Effector memory CD8-positive, alpha-beta T cell (primary cell): ENCODE results near the gene FAM89B.

Source experiments
- ATAC-seq: fragments of 150-1000 bp; cut with Tn5 transposase; replicated peaks from 2 replicates; pipeline ENCODE4 v1.10.0; 2021; ENCODE audit warnings: mild to moderate bottlenecking, moderate library complexity
- DNase-seq, 3 experiments: peaks; one replicate each; pipeline ENCODE4 v3.0.0; 2021
- H3K27ac Mint-ChIP-seq, 2 donors: one replicate each; pipeline ENCODE4 v1.8.0; 2022; ENCODE audit warnings: mild to moderate bottlenecking in 2 of 2, mixed read lengths in 2 of 2, moderate library complexity in 2 of 2
- H3K27me3 Mint-ChIP-seq, 2 donors: one replicate each; pipeline ENCODE4 v1.8.0; 2022; ENCODE audit warnings: mixed read lengths in 2 of 2
- H3K36me3 Mint-ChIP-seq: one replicate; pipeline ENCODE4 v1.8.0; 2022; ENCODE audit warnings: mild to moderate bottlenecking, moderate library complexity, mixed read lengths; ENCODE audit not compliant: insufficient read depth
- H3K4me1 Mint-ChIP-seq, 2 donors: one replicate each; pipeline ENCODE4 v1.8.0; 2022; ENCODE audit warnings: low read depth in 2 of 2, mixed read lengths in 2 of 2
- H3K4me3 Mint-ChIP-seq, 2 donors: one replicate each; pipeline ENCODE4 v1.8.0; 2022; ENCODE audit warnings: mild to moderate bottlenecking in 2 of 2, mixed read lengths in 2 of 2, moderate library complexity in 2 of 2
- H3K9me3 Mint-ChIP-seq, 2 donors: one replicate each; pipeline ENCODE4 v1.8.0; 2022; ENCODE audit warnings: mixed read lengths in 2 of 2

FAM89B gene

GRCh38 chr11:65577756-65578109 is 5.4 kb downstream of the FAM89B start:
- H3K9me3 Mint-ChIP-seq = no peaks in the 10 kb centered on the region
- H3K27ac Mint-ChIP-seq = peak overlapping the region; percentile 90 to 98
- DNase-seq (no peak), ATAC-seq (no peak)
- H3K36me3 Mint-ChIP-seq = peaks cover 75% of the 10 kb centered on the region
- H3K27me3 Mint-ChIP-seq = no peaks in the 10 kb centered on the region
- peaks cover 51 to 53% of the 10 kb centered on the region in 2 donors for H3K4me1 Mint-ChIP-seq
- peak overlapping the region; percentile 86 to 87 for H3K4me3 Mint-ChIP-seq

GRCh38 chr11:65578134-65578533 is 5.8 kb downstream of the FAM89B start:
- H3K9me3 Mint-ChIP-seq = no peaks in the 10 kb centered on the region
- ATAC-seq = no peak

DNA sequence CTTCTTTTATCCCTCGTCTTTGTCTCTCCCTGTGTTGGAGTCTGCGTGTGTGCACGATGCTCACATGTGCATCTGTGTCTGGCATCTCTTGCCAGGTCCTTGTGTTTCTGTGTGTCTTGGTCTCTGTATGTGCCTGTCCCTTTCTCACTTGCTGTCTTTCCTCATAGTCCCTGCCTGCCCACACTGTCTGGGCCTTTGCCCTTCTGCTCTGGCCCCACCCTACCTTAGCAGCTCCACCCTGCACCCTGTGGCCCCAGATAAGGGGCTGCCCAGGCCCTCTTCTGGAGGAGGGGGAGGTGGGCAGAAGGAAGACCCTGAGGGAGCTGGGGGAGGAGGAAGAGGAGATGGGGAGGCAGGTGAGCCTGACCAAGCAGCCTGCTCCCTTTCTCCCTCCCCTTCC is 6.3 kb downstream of the FAM89B start:
- Mint-ChIP-seq H3K27me3 (no peaks in the 10 kb centered on the region), H3K4me3 (peak overlapping the region; percentile 86 to 87), H3K4me1 (peaks cover 51 to 53% of the 10 kb centered on the region in 2 donors), H3K36me3 (peaks cover 71% of the 10 kb centered on the region), H3K9me3 (no peaks in the 10 kb centered on the region), H3K27ac (peak overlapping the region; percentile 90 to 98)
- no peak for DNase-seq
- ATAC-seq = no peak

More at GRCh38 chr11:65578134-65578533, 5.8 kb downstream of the FAM89B start:
- Mint-ChIP-seq H3K27ac (peak overlapping the region; percentile 90 to 98), H3K4me1 (peaks cover 51 to 55% of the 10 kb centered on the region in 2 donors), H3K27me3 (no peaks in the 10 kb centered on the region), H3K36me3 (peaks cover 73% of the 10 kb centered on the region), H3K4me3 (peak overlapping the region; percentile 86 to 87)
- DNase-seq = no peak

DNA sequence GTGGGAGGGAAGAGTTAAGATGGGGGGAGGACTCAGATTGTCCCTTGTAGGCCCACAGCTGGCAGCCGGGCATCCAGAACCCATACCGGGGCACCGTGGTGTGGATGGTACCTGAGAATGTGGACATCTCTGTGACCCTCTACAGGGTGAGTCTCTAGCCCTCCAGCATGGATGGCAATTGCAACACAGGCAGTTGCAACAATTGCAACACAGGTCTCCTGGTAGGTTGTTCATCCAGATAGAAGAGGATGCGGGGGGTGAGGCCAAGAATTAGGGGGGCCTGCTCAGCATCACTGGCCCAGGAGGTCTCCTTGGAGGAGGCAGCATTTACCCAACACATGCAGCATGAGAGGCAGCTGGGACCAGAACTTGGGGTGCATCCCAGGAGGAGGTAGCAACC is 7.0 kb downstream of the FAM89B start:
- H3K4me3 Mint-ChIP-seq = peak overlapping the region in 1 of 2 donors; percentile 36
- DNase-seq (no peak), ATAC-seq (no peak)
- peak overlapping the region in 1 of 2 donors; percentile 98 for H3K27ac Mint-ChIP-seq
- H3K36me3 Mint-ChIP-seq = peaks cover 67% of the 10 kb centered on the region
- no peaks in the 10 kb centered on the region for H3K27me3 Mint-ChIP-seq
- no peaks in the 10 kb centered on the region for H3K9me3 Mint-ChIP-seq
- peaks cover 48 to 49% of the 10 kb centered on the region in 2 donors for H3K4me1 Mint-ChIP-seq

DNA sequence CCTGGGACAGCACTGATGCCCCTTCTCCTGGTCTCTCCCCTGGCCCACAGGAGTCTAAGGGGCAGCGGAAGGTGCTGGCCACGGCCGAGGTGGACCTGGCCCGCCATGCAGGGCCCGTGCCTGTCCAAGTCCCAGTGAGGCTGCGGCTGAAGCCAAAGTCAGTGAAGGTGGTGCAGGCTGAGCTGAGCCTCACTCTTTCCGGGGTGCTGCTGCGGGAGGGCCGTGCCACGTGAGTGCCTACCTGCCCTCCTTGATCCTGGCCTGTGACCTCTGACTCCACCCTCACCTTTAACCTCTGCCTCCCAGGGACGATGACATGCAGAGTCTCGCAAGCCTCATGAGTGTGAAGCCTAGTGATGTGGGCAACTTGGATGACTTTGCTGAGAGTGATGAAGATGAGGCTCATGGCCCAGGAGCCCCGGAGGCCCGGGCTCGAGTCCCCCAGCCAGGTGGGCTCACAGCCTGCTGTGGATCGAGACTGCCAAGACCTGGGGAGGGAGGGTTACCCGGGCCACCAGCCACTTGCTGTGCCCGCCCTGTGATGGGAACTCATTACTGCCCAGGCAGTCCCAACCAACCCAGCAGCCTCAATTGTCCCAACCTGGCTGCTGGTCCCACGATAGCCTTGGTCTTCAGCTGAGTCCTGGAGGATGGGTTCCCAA is 7.8 kb downstream of the FAM89B start:
- DNase-seq (no peak), ATAC-seq (no peak)
- Mint-ChIP-seq H3K27ac (peak overlapping the region in 1 of 2 donors; percentile 87), H3K4me1 (peaks cover 43% of the 10 kb centered on the region in 2 donors), H3K27me3 (no peaks in the 10 kb centered on the region), H3K9me3 (no peaks in the 10 kb centered on the region), H3K4me3 (no peak overlapping the region), H3K36me3 (peaks cover 62% of the 10 kb centered on the region)

DNA sequence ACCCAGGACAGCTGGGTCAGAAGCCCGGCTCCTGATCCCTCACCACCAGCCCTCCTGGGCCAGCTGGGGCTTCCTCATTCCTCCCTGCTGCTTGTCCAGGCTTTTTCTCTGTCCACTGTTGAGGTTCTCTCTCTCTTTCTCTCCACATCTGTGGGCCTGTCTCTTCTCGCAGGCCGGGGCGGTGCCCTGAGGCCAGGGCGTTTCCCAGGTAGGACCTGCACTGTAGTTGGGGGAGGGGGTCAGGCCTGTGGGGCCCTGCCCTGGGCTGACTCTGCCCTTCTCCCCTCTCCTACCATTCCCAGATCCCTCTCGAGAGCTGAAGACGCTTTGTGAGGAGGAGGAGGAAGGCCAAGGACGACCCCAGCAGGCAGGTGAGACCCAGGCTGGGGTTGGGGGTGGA is 8.4 kb downstream of the FAM89B start:
- Mint-ChIP-seq H3K36me3 (peaks cover 56% of the 10 kb centered on the region), H3K4me1 (peaks cover 38 to 42% of the 10 kb centered on the region in 2 donors), H3K27ac (peak overlapping the region in 1 of 2 donors; percentile 87), H3K4me3 (no peak overlapping the region), H3K9me3 (no peaks in the 10 kb centered on the region), H3K27me3 (no peaks in the 10 kb centered on the region)
- DNase-seq (no peak), ATAC-seq (no peak)

DNA sequence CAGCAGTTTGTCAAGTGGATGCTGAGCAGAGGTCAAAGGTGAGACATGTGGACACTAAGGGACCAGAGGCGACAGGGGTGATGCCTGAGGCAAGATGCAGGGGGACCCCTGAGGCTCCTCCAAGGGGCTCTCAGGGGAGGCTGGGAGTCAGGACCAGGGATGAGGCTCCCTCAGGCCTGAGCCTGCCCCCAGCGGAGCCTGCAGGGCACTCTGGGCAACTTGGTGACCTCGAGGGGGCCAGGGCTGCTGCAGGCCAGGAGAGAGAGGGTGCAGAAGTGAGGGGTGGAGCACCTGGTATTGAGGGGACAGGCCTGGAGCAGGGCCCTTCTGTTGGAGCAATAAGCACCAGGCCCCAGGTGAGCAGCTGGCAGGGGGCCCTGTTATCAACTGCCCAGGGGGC is 9.6 kb downstream of the FAM89B start:
- no peaks in the 10 kb centered on the region for H3K9me3 Mint-ChIP-seq
- H3K27me3 Mint-ChIP-seq = no peaks in the 10 kb centered on the region
- peaks cover 51% of the 10 kb centered on the region for H3K36me3 Mint-ChIP-seq
- peaks cover 36 to 38% of the 10 kb centered on the region in 2 donors for H3K4me1 Mint-ChIP-seq
- ATAC-seq (no peak), DNase-seq (no peak)
- peak overlapping the region; percentile 82 to 87 for H3K27ac Mint-ChIP-seq
- H3K4me3 Mint-ChIP-seq = no peak overlapping the region

DNA sequence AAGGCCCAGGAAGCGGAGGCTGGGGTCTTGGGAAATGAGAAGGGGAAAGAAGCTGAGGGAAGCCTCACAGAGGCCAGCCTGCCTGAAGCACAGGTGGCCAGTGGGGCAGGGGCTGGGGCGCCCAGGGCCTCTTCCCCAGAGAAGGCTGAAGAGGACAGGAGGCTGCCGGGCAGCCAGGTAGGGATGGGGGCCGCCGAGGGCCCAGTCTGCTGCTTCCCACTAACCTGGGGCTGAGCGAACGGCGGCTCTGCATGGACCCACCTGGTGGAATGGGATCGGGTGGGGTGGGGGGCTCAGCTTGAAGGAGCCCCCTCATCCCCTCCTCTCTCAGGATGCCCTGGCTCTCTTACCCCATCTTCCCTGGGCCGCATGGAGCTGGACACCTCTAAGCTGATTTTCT is 11.3 kb downstream of the FAM89B start:
- Mint-ChIP-seq H3K27me3 (no peaks in the 10 kb centered on the region), H3K9me3 (no peaks in the 10 kb centered on the region), H3K4me1 (peaks cover 37 to 38% of the 10 kb centered on the region in 2 donors), H3K36me3 (peaks cover 44% of the 10 kb centered on the region), H3K27ac (peak overlapping the region; percentile 82 to 87), H3K4me3 (no peak overlapping the region)
- DNase-seq (no peak), ATAC-seq (no peak)

GRCh38 chr11:65584106-65584505 is 11.8 kb downstream of the FAM89B start:
- DNase-seq (no peak), ATAC-seq (no peak)
- Mint-ChIP-seq H3K9me3 (no peaks in the 10 kb centered on the region), H3K36me3 (peaks cover 46% of the 10 kb centered on the region), H3K4me3 (no peak overlapping the region), H3K27me3 (no peaks in the 10 kb centered on the region), H3K27ac (no peak overlapping the region), H3K4me1 (peaks cover 36 to 39% of the 10 kb centered on the region in 2 donors)

DNA sequence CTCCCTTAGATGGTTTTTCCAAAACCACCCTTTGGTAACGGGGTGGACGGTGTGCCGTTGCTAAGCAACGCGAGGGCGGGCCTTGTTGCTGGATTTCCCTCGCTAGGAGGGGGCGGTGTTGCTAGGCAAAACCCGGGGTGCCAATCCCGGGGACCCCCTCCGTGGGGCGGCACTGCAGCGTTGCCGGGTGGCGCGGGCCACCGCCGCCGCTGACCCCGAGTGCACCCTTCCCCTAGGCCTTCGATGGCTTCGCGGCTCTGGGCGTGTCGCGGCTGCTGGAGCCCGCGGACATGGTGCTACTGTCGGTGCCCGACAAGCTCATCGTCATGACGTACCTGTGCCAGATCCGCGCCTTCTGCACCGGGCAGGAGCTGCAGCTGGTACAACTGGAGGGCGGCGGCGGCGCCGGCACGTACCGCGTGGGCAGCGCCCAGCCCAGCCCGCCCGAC is 12.4 kb downstream of the FAM89B start:
- Mint-ChIP-seq H3K4me1 (peaks cover 37% of the 10 kb centered on the region in 2 donors), H3K27me3 (no peaks in the 10 kb centered on the region), H3K9me3 (no peaks in the 10 kb centered on the region), H3K36me3 (peaks cover 42% of the 10 kb centered on the region), H3K27ac (no peak overlapping the region), H3K4me3 (no peak overlapping the region)
- ATAC-seq (no peak), DNase-seq (no peak)

GRCh38 chr11:65585396-65586246 is 13.3 kb downstream of the FAM89B start:
- ATAC-seq (no peak), DNase-seq (no peak)
- Mint-ChIP-seq H3K27me3 (no peaks in the 10 kb centered on the region), H3K9me3 (no peaks in the 10 kb centered on the region), H3K4me3 (no peak overlapping the region), H3K27ac (peak overlapping the region; percentile 28 to 78), H3K36me3 (peaks cover 40% of the 10 kb centered on the region), H3K4me1 (peaks cover 34 to 35% of the 10 kb centered on the region in 2 donors)

GRCh38 chr11:65586247-65586630 is 13.9 kb downstream of the FAM89B start:
- H3K36me3 Mint-ChIP-seq = peaks cover 37% of the 10 kb centered on the region
- no peak overlapping the region for H3K4me3 Mint-ChIP-seq
- H3K27ac Mint-ChIP-seq = peak overlapping the region; percentile 28 to 78
- no peak for ATAC-seq
- no peaks in the 10 kb centered on the region for H3K9me3 Mint-ChIP-seq
- peaks cover 33 to 34% of the 10 kb centered on the region in 2 donors for H3K4me1 Mint-ChIP-seq
- no peaks in the 10 kb centered on the region for H3K27me3 Mint-ChIP-seq
- DNase-seq = no peak

GRCh38 chr11:65586676-65587075 is 14.3 kb downstream of the FAM89B start:
- ATAC-seq (no peak), DNase-seq (no peak)
- no peaks in the 10 kb centered on the region for H3K27me3 Mint-ChIP-seq
- peaks cover 41% of the 10 kb centered on the region for H3K36me3 Mint-ChIP-seq
- peaks cover 32 to 33% of the 10 kb centered on the region in 2 donors for H3K4me1 Mint-ChIP-seq
- peak overlapping the region in 1 of 2 donors; percentile 4 for H3K4me3 Mint-ChIP-seq
- no peaks in the 10 kb centered on the region for H3K9me3 Mint-ChIP-seq
- peak overlapping the region in 1 of 2 donors; percentile 78 for H3K27ac Mint-ChIP-seq
